Cerebellar cortex (tissue), 1 donor: ENCODE data around the gene NUP93.

Experiments used
- DNase-seq: peaks from one replicate; pipeline ENCODE4 v3.0.0-alpha.2; 2015; ENCODE audit warnings: low spot score

Gene NUP93

DNA sequence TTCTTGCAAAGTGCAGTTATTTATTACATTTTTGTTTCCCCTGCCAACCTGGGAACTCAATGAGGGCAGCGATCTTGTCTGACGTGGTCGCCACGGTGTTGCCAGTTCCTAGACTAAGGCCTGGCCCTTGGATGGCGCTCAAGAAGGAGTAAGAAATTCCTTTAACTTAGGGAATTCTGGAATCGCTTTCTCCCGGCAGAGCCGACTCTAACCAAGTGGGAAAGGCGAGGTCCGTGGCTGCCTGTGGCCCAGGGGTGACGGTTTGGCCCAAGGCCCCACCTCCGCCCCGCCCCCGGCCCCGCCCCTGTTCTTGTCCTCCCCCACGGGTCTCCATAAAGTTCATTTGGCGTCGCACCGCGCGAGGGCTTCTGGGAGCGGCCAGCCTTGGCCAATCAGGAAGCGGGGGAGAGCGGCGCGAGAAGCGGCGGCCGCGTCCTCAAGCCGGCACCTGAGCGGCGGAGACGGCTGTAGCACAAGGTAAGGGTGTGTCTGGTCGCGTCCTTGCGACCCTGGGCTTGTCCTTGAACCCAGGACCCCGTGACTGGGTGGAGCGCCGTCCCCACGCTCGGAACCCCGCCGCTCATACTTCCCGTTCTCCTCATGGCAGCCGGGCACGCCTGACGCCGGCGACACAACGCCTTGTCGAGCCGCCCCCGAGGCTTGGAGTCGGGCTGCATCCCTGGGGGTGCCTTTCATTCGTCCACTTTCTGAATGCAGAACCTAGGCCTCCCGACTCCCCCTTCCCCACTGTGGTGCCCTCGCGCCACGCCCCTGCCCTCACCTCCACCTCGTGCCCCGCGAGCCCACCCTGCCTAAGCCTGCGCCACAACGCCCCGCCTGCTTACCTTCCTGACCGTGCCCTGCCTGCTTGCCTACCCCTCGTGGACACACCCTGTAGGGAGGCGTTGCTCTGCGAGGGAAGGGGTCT is at the start of gene NUP93:
NUP93 (plus strand) TSS at position 395 of the 928 bp plus-strand sequence. CDS start 18,119 bp downstream, outside the sequence.
- peak; percentile 94 for DNase-seq

DNA sequence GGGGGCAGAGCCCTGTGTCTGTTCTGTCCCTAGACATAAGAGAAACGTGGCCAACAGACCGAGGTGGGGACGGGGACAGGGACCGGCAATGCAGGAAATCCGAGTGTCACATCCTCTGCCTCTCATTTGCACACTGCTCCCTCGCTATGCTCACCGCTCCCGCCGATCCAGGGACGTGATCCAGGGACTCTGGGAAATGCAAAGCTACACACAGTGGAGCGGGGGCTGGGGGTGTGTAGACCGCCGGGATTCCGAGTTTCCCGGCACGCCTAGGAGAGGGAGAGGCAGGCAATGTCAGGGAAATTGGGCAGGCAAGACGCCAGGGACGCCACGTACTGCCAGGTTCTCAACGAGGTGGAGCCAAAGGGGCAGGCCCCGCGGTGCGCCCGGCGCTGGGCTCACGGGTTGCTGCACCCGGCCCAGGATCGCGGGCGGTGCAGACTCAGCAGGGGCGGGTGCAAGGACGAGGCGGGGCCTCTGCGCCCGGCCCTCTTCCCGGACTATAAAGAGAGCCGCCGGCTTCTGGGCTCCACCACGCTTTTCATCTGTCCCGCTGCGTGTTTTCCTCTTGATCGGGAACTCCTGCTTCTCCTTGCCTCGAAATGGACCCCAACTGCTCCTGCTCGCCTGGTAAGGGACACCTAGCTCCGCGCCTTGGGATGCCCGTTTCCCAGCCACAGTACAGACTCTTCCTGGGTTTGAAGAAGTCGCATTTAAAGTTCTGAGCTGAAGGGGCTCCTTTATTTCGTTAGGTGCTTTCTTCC is 47.8 kb upstream of the NUP93 start, which contains the start of gene MT1X:
MT1X (plus strand) TSS at position 532 of the 764 bp plus-strand sequence; CDS start at position 603, 71 bp downstream.
- peak; percentile 94 for DNase-seq

DNA sequence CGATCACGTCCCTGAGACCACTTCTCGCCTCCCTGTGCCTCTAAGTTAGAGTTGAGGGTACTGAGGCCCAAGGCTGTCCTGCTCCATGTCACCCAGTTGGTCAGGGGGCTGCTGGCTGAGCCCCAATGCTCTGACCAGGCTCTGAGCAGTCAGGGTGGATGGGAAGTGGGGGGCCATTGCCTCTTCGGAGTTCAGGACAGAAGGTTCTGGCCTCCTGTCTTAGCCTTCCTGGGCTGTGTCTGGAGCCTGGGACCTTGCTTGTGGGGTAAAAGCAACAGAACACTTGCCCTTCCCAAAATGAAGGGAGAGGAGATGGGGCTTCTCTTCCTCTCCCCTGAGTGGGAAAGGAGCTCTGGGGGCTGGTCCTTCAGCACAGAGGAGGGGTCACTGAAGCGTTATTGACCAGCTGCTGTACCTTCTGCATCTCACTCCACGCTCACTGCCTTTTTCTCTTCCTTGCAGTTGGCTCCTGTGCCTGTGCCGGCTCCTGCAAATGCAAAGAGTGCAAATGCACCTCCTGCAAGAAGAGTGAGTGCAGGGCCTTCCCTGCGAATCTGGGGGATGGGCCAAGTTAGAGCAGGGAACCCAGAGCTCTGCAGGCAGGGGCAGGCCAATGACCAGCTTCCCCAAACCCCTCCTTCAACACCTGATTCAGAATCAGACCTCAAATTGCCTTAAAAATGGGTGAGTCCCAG is 47.1 kb upstream of the NUP93 start:
- DNase-seq: peak; percentile 59

DNA sequence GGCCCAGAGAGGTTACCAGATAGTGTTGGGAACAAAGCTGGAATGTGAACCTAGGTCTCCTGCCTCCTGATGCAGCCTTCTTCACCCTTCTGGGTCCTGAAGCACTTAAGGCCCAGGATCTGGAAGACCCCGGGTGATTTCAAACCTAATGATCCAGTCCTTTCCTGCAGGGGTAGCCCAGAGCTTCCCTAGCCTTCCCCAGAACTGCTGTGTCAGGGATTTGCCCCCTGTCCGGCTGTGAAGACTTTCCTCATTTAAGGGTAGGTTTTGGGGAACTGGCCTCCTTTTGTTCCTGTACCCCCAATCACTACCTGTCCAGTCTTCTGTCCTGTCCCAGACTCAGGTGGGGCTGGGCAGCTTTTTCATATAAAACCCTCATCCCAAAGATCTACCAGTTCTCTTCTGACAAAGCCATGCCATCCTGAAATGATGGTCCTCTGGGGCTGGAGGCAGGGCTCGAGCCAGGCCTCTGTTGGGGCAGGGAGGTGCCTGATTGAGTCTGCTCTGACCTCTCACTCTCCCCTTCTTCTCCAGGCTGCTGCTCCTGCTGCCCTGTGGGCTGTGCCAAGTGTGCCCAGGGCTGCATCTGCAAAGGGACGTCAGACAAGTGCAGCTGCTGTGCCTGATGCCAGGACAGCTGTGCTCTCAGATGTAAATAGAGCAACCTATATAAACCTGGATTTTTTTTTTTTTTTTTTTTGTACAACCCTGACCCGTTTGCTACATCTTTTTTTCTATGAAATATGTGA is 46.3 kb upstream of the NUP93 start:
- DNase-seq: peak; percentile 16

DNA sequence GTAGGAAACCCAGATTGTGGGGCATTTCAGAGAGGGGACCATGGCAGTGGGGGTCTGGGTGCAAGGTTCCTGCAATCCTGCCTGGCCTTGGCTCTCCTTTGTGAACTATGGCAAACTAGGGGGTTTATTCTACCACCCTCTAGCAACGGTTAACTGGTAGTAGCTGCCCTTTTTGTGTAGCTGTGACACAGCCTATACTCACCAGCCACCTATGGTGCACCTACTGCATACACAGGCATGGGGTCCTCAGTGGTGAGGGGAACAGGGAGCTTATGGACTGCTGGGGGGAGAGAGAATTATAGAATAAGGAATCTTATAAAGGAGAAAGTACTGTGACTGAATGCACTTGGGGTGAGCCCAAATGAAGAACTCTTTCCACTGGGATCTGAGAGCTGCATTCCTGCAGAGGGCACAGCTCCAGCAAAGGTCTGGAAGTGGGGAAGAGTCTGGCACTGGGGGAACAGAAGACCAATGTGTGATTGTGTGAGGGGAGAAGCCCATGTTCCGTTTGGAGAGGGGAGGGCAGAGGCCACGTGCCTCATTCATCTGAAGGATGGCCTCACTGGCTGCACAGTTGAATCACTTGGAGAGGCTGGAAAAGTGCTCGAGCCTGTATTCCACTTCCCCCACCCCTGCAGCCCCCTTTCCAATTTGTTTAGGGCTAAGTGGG is 45.5 kb upstream of the NUP93 start:
- peak; percentile 14 for DNase-seq

DNA sequence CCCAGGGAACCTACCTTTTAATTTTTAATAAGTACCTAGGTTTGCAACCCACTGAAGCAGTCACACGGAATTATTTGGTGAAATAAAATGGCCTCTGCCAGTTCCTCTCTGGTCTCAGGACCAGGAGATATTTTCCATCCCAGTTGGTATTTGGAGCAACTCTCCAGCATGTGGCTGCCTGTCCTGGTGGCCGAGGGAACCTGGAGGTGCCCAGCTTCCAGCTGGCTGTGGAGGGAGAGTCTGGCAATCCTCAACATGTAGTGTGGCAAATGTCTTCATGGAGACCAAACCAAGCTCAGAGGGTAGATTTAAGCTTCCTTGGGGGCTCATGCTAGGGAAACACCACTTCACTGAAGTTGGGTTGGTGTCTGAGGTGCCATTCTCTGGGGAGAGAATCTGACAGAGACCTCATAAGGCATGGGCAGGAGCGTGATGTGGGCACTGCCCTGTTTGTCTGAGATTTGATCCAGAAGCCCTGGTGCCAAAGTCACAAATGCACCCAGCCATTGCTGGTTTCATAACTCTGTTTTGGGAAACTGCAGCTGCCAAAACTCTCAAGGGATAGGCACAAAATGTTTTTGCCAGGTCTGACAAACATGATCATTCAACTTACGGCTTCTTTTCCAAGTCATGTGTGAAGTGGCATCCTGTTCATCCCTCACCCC is 44.9 kb upstream of the NUP93 start:
- DNase-seq: peak; percentile 72

DNA sequence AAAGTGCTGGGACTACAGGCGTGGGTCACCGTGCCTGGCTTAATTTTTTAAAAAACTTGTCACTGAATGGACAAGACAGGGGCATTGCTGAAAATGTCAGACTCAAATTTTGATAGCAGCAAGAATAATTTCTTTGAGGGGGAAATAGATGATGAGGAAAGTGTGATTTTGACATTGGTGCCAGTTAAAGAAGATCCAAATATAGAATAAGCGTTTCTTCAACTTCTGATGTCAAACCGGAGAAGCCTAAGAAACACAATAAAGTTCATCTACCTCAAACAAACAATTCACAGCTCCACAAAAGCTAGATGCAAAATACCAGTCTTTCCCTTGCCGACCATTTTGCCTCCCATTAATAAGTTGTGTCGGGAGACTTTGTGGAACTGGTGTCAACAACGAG is 43.2 kb upstream of the NUP93 start:
- no peak for DNase-seq

DNA sequence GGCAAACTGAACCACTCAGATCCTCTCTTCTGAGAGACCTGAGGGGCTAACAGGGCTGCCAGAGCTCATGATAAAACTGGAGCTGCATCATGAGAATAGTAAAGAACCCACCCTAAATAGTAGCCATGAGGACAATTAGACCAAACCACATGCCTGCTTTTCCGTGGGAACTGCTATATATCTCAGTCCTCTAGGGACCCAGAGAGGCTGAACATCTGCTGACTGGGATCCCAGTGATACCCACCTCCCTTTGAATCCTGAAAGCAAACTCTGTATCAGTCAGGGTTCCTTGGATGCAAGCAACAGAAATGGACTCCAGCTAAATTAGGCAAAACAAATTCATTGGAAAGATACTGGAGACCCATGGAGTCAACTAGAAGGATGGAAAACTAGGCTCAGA is 41.2 kb upstream of the NUP93 start:
- DNase-seq: no peak

DNA sequence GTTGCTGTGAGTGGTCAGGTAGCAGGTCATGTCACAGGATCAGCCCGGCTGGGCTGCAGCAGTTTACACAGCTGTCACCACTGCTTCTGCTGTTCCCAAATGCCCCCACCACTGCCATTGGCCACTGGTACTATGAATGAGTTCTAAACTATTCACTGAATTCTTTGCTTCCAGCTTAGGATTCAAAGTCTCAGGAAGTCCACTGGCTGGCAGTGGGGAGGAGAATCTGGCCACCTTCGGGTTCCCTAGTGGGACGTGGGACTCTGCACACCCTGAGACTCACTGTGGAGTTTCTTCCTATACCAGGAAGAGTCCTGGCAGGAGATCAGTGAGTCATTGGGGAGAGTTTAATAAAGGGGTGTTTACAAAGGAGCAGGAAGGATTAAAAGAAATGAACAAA is 40.8 kb upstream of the NUP93 start:
- no peak for DNase-seq

DNA sequence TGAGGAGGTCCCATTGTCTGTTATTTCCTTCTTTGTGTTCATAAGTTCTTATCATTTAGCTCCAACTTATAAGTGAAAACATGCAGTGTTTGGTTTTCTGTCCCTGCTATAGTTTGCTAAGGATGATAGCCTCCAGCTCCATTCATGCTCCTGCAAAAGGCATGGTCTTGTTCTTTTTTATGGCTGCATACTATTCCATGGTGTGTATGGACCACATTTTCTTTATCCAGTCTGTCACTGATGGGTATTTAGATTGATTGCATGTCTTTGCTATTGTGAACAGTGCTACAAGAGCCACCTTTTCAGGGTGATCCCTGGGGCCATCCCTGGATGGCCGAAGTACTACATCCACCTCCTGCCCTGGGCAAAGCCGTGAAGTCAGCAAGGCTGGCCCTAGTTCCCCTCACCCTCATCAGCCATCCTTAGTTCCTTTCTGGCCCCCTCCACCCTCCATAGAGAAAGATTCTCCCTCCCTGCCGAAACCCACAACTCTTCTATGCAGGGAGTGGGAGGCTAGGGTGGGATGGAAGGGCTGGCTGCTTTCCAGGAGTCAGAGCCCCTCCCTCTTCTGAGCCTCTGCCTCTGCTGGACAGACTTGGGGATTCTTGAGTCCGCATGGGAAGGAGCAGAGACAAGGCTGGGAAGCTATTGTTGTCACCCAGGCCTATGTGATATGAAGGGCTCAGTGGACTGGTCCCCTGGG is 39.4 kb upstream of the NUP93 start:
- no peak for DNase-seq

DNA sequence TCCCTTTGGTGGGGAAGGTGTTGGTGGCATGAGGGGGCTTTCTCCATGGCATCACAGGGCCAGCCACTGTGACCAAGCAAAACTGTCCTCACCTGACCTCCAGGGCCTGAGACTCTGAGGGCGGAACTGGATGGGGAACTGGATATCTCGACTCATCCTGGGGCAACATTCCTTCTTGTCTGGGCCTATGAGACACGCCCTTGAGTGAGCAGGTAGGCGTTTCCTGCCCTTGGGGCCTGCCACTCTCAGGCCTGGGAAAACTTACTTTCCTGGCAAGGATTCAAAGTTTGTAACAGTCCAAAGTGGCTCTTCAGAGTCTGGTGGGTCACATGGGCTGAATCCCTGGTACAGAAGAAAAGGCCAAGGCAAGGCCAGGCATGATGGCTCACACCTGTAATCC is 38.0 kb upstream of the NUP93 start:
- DNase-seq: no peak

DNA sequence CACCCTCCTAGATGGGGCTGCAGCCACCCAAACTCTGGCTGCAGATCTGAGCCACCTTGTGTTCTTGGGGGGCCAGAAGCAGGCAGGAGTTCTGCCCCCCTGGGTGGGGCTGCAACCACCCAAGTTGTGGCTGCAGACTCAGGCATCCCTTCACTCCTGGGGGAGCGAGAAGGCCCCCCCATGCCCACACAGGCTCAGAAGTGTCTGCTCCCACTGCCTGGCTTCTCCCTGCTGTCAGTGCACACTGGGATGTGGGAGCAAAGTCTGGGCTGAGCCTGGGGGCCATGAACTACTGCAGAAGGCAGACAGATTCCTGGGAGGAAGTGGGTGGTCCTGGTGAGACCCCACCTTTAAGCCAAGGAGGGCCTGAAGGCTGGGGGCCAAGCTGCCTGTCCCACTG is 34.7 kb upstream of the NUP93 start:
- no peak for DNase-seq

DNA sequence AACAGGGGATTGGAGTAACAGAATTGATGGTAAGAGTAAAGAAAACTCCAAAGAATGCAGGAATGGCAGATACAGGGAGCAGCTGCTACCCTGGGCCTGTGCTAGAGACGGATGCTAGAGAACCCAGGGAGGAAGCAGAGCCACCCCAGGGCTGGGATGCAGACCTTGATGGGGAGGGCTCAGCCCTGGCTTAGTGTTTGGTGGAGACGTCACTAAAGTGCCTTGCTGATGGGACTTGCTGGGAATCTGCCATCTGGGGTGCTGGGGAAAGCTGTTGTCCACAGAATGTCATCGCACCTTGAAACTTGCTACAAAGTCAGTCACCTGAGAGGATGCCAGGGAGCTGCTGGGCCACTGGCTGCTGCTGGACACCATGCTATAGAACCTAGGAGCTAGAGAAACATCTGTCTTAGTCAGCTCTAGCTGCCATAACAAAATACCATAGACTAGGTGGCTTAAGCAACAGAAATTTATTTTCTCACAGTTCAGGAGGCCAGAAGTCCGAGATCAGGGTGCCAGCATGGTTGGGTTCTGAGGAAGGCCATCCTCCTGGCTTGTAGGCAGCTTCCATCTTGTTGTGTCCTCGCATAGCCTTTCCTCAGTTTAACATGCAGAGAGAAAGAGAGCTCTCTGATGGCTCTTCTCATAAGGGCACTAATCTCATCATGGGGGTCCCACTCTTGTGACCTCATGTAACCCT is 32.3 kb upstream of the NUP93 start:
- no peak for DNase-seq

DNA sequence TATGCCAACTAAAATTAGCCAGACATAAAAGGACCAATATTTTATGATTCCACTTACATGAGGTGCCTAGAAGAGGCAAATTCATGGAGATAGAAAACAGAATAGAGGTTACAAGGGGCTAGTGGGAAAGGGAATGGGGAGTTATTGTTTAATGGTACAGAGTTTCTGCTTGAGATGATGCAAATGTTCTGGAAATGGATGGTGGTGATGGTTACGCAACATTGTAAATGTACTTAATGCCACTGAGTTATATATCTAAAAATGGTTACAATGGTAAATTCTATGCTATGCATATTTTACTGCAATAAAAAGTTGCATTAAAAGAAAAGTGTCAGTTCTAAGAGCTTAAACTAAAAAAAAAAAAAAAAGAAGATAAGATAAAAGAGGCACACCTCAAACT is 29.7 kb upstream of the NUP93 start:
- DNase-seq: no peak

DNA sequence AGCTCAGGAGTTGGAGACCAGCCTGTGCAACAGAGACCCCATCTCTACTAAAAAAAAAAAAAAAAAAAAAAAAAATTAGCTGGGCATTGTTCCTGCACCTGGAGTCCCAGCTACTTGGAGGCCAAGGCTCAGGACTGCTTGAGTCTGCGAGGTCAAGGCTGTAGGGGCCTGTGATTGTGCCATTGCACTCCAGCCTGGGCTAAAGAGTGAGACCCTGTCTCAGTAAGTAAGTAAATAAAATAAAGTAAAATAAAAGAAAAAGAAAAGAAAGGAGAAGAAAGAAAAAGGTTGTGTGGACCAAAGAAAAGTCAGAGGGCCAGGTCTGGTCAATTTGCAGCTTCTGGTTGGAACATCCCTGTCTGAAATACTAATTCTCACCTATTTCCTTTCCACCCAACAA is 29.3 kb upstream of the NUP93 start:
- DNase-seq: no peak

DNA sequence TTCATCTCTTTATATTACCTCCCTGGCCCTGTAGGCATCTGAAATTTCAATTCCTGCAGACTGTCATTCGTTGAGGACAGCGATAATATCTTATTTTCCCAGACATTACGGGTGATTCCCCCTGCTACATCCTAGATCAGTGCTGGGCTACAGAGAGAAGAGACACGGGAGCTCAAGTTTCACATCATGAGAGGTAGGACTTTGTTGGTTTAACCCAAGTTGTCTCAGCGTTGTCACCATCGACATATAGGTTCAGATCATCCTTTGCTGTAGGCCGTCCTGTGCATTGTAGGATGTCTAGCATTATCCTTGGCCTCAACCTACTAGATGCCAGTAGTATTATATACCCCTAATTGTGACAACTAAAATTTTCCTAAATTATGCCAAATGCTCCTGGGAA is 28.4 kb upstream of the NUP93 start:
- no peak for DNase-seq

DNA sequence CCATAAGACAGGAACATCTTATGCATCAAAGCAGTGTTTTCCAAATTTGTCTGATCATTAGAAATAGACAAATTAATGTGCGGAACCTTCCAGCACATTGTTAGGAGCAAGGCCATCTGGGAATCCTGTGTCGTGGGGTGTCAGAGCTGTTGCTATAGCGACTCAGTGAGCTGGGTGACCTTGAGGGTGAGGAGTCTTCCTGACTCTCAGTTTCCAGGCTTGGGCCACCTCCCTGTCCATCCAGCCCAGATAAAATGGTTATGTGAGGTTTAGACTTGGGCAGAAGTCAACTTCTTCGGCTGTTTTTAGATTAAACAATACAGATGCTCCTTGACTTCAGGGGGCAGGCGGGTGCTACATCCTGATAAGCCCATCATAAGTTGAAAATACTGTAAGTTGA is 27.1 kb upstream of the NUP93 start:
- no peak for DNase-seq

DNA sequence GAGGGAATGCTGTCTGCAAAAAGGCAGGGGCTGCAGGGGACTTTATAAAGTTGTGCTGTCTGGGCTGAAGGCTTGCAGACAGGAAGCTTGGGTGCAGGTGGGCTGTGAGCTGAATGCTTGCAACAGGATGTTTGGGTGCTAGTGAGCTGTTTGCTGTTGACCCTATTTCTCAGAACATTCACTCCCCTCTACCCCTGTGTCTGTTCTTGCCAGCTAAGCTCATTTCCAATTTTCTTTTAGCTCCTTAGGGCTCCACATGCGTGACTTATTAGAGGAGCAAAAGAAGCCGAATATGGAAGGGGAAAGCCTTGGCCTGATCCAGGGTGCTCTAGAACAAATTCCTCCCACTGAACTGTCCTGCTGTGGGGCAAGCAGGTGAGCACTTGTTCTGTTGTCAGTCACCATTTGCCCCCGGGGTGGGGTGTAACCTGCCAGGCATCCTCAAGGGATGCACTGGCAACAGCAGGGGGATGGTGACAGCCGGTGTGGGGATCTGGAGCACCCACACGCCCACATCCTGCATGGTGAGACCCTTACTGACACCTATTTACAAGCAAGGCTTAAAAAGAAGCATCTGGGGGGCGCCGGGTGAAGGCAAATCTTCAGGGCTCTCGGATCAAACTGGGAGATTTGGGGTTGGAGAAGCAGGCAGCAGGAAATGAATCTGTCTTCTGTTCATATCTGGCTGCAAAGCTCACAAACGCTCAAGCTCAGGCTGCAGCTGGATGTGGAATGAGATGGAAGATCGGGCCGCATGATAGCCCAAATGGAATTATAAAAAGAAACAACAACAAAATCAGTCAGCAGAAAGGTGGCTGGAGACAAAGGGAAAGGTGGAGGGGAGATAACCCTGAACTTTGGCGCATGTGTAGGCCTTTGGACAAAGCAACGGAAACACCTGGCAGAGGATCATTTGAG is 21.1 kb upstream of the NUP93 start:
- no peak for DNase-seq
